Activated CD8-positive, alpha-beta memory T cell treated with anti-CD3 and anti-CD28 coated beads, Interleukin-2, amount 50 U/mL, for 4 hours (primary cell): ENCODE results near the gene POP7.
A peak's percentile ranks its signal among the peaks of the same experiment; 100 is the strongest.
"Not testable (repeated sequence)": the region's sequence is repeated elsewhere in the genome, so short reads cannot be mapped to it uniquely, and the experiment has no call there.

Source experiments
- DNase-seq: peaks from one replicate; pipeline ENCODE4 v3.0.0-alpha.2; 2020

POP7 gene

DNA sequence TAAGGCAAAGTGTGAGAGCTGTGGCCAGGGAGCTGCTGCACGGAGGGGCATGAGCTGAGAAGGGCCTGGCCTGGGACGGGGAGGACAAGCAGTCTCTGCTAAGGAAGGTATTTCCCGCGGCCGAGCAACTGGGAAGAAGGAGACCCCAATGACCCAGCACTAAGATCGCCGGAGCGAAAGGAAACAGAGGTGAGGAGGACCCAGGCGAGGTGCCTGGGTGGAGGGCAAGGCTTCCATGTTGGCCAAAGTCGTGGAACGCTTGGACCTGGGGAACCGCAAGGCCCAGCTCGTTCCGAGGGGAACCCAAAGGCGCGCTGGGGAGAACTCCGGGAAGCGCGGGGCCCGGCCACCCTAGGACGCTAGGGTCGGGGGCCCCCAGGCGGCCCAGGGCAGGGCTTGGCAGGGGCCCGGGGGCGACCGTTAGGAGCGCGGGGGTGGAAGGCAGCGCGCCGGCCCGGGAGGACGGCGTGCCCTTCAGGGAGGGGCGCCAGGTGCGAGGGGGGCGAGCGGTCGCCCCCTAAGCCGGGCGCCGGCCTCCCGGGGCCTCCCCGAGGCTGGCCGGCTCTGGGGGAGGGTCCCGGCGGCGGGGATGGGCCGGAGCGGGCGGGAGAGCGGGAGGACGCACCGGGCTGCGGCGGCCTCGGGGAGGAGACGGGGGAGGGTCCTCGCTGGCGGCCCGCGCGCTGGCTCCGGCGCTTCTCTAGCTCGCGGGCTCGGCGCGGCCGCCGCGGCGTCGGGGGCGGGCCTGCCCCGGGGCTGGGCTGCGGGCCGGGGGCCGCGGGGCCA lies 12.4 kb upstream of the POP7 start:
- no peak for DNase-seq

DNA sequence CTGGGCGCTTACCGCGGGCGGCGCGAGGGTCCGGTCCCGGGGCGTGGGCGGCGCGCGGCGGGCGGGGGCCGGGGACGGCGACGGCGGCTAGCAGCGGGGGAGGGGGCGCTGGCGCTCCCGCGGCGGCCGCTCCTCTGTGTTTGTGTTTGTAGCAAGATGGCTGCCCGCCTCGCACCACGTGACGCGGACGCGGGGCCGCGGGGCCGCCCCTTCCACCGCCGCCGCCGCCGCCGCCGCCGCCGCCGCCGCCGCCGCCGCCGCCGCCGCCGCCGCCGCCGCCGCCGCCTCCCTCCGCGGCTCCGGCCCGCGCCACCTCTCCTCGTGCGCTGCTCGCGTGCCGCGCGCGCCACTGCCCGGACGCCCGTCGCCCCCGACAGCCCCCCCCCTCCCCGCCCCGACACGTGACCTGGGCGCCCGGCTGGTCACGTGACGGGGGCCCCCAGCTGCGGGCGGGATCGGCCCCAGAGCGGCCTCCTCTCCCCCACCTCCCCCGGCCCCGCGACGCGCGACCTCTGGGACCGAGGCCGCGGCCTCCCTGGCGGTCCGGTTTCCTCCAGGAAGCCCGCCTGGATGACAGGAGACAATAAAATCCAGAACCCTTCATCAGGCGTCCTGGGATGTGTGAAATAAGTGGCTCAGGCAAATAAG lies 11.7 kb upstream of the POP7 start, which contains the start of gene GIGYF1:
GIGYF1 (minus strand) TSS at position 153 of the 648 bp plus-strand sequence. CDS start 6,012 bp downstream, outside the sequence.
- peak; percentile 71 for DNase-seq

DNA sequence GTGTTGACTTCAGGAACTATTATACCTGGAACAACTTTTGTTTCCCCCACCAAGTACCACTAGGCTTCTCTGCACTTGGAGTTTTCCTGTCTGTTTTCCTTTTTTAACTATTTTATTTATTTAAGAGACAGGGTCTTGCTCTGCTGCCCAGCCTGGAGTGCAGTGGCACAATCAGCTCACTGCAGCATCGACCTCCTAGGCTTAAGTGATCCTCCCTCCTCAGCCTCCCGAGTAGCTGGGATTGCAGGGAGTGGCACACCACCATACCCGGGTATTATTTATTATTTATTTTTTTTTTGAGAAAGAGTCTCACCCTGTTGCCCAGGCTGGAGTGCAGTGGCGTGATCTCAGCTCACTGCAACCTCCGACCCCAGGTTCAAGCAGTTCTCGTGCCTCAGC lies 9.8 kb upstream of the POP7 start:
- DNase-seq: no peak

DNA sequence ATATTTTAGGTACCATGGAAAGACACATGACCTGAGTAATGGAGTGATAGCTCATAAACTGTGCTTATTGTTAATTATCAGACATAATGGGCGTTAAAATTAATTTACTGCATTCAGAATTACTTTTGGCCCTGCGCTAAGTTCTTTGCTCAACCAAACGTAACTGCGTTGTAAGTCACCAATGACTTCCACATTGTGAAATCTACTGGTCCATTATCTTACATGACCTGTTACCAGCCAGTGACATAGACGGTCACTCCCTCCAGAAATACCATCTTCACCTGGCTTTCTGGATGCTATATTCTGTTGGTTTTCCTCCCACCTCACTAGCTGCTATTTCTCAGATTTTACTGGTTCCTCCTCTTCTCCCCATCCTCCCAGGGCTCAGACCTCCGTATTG lies 6.9 kb upstream of the POP7 start:
- DNase-seq: no peak

DNA sequence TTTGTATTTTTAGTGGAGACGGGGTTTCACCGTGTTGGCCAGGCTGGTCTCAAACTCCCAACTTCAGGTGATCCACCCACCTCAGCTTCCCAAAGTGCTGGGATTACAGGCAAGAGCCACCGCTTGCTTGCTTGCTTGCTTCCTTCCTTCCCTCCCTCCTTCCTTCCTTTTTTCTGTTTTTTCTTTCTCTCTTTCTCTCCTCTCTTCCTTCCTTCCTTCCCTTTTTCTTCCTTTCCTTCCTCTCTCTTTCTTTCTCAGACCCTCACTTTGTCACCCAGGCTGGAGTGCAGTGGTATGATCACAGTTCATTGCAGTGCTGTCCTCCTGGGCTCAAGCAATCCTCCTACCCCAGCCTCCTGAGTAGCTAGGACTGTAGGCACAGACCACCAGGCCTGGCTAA lies 4.8 kb upstream of the POP7 start:
- DNase-seq: not testable (repeated sequence)

DNA sequence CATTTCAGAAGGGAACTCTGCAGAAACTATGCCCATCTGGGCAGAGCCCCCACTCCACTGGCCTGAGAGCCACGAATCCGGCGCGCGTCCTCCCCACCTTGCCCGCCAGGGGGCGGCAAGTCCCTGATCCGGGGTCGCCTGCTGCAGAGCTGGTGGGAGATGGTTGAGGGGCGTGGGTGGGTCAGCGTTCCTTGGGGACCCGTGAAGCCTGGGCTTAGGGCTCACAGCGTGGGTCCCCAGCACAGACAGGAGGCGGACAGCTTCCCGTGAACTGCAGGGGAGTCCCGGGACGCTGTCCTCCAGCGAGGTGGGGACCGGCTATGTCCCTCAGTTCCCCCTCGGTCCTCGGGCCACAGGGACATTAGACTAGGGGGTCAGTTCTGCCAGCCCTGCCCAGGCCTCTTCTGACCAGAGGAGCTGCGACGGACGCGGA lies 585 bp upstream of the POP7 start:
- DNase-seq: peak; percentile 81

DNA sequence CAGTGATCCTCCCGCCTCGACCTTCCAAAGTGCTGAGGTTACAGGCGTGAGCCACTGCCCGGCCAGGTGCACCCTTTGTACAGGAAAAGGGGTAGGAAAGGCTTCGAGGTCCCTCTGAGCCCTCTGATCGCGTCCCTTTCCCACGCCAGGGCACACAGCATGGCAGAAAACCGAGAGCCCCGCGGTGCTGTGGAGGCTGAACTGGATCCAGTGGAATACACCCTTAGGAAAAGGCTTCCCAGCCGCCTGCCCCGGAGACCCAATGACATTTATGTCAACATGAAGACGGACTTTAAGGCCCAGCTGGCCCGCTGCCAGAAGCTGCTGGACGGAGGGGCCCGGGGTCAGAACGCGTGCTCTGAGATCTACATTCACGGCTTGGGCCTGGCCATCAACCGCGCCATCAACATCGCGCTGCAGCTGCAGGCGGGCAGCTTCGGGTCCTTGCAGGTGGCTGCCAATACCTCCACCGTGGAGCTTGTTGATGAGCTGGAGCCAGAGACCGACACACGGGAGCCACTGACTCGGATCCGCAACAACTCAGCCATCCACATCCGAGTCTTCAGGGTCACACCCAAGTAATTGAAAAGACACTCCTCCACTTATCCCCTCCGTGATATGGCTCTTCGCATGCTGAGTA lies 871 bp downstream of the POP7 start:
- DNase-seq: no peak

DNA sequence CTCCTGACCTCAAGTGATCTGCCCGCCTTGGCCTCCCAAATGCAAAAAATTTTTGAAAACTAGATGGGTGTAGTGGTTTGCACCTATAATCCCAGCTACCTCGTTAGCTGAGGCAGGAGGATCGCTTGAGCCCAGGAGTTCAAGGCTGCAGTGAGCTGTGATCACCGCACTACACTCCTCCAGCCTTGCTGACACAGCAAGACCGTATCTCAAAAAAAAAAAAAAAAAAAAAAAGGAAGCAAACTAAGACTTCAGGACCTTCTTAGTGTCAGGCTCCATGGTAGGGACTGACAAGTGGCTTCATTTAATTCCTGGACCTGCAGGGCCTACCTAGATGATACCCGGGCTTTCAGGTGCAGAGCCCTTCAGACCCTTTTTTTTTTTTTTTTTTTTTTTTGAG lies 2.5 kb downstream of the POP7 start:
- no peak for DNase-seq

DNA sequence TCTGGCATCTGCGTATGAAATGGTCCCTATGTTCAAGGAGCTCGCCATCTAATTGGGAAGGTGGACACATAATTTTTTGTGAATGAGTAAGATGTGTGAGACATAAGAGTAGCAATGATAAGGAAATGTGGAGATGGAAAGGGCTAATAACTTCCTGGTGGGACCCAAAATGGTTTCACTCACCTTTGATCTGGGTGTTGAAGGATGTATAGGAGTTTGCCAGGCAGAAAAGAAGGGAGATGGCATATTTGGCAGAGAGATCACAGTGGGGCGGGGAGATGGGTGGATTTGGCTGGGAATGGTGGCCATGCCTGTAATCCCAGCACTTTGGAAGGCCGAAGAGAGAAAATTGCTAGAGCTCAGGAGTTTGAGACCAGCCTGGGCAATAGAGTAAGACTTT lies 4.5 kb downstream of the POP7 start:
- DNase-seq: no peak

DNA sequence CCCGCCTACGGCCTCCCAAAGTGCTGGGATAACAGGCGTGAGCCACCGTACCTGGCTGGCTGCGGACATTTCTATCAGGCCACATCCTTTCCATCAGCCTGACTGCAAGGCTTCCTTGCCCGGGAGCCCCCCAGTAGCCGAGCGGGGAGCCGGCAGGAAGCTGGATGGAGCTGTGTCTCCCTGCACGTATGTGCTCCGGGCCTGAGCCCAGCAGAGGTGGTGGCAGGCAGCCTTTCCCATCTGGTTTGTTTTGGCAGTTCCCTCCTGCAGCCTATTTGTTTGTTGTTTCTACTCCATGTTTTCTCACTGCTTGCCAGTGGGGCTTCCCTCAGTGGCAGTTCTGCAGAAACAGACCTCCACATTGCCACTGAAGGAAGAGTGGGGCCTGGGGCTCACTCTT lies 5.4 kb downstream of the POP7 start:
- no peak for DNase-seq

DNA sequence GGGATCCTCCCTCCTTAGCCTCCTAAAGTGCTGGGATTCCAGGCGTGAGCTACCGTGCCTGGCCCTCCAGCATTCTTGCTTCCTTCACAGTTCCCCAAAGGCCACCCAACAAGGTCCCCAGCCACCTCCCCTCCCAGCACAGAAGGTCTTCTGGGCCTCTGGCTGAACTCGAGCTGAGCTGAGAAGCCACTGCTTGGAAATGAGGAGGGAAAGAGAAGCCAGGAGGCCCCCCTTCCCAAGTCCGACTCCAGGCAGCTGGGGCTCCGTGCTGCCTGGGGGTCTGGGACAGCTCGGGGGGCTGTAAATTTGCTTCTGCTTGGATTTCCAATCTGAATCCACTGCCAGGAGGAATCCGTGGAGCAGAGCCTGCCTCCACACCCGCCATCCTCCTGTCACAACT lies 8.8 kb downstream of the POP7 start:
- DNase-seq: no peak

DNA sequence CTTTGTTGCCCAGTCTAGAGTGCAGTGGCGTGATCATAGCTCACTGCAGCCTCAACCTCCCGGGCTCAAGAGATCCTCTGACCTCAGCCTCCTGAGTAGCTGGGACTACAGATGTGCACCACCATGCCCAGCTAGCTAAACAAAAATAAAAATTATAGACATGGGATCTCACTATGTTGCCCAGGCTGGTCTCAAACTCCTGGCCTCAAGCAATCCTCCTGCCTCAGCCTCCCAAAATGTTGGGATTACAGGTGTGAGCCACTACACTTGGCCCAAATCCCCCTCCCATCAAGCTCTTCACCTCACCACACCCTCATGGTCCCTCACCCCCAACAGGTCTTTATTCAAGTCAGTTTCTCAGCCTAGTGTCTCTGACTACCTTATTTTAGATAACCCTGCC lies 11.2 kb downstream of the POP7 start:
- DNase-seq: not testable (repeated sequence)

DNA sequence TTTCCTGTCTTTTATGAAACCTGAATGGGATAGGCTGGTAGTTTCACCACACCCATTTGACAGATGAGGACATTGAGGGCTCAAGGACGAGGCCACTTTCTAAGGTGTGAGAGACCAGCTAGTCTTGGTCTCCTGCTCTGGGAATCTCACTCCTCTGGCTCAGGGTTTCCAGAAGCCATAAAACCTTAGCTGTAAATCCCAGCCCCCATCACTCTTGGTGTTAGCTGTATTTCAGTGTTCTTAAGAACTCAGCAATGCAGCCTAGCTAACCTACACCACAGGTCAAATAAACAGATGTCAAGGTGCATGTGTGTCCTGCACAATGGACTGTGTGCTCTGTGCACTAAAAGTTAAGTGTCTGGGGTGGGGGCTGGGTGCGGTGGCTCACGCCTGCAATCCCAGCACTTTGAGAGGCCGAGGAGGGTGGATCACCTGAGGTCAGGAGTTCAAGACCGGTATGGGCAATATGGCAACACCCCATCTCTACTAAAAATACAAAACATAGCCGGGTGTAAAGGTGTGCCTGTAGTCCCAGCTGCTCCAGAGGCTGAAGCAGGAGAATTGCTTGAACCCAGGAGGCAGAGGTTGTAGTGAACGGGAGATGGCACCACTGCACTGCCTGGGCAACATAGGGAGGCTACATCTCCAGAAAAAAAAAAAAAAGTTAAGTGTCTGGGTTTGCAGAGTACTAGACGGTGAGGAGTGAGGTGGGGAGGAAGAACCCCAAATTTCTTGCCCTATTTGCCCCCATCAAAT lies 13.8 kb downstream of the POP7 start:
- DNase-seq: no peak

DNA sequence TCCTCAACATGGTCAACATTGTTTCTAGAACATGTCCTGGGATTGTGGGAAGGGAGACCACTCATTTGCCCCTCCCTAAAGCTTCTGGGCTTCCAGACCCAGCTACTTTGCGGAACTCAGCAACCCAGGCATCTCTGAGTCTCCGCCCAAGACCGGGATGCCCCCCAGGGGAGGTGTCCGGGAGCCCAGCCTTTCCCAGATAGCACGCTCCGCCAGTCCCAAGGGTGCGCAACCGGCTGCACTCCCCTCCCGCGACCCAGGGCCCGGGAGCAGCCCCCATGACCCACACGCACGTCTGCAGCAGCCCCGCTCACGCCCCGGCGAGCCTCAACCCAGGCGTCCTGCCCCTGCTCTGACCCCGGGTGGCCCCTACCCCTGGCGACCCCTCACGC lies 14.4 kb downstream of the POP7 start, which contains the start of gene EPO:
EPO (plus strand) TSS at position 190 of the 392 bp plus-strand sequence. CDS start 513 bp downstream, outside the sequence.
- no peak for DNase-seq

DNA sequence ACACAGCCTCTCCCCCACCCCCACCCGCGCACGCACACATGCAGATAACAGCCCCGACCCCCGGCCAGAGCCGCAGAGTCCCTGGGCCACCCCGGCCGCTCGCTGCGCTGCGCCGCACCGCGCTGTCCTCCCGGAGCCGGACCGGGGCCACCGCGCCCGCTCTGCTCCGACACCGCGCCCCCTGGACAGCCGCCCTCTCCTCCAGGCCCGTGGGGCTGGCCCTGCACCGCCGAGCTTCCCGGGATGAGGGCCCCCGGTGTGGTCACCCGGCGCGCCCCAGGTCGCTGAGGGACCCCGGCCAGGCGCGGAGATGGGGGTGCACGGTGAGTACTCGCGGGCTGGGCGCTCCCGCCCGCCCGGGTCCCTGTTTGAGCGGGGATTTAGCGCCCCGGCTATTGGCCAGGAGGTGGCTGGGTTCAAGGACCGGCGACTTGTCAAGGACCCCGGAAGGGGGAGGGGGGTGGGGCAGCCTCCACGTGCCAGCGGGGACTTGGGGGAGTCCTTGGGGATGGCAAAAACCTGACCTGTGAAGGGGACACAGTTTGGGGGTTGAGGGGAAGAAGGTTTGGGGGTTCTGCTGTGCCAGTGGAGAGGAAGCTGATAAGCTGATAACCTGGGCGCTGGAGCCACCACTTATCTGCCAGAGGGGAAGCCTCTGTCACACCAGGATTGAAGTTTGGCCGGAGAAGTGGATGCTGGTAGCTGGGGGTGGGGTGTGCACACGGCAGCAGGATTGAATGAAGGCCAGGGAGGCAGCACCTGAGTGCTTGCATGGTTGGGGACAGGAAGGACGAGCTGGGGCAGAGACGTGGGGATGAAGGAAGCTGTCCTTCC lies 15.0 kb downstream of the POP7 start:
- no peak for DNase-seq

DNA sequence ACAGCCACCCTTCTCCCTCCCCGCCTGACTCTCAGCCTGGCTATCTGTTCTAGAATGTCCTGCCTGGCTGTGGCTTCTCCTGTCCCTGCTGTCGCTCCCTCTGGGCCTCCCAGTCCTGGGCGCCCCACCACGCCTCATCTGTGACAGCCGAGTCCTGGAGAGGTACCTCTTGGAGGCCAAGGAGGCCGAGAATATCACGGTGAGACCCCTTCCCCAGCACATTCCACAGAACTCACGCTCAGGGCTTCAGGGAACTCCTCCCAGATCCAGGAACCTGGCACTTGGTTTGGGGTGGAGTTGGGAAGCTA lies 15.5 kb downstream of the POP7 start:
- DNase-seq: no peak

DNA sequence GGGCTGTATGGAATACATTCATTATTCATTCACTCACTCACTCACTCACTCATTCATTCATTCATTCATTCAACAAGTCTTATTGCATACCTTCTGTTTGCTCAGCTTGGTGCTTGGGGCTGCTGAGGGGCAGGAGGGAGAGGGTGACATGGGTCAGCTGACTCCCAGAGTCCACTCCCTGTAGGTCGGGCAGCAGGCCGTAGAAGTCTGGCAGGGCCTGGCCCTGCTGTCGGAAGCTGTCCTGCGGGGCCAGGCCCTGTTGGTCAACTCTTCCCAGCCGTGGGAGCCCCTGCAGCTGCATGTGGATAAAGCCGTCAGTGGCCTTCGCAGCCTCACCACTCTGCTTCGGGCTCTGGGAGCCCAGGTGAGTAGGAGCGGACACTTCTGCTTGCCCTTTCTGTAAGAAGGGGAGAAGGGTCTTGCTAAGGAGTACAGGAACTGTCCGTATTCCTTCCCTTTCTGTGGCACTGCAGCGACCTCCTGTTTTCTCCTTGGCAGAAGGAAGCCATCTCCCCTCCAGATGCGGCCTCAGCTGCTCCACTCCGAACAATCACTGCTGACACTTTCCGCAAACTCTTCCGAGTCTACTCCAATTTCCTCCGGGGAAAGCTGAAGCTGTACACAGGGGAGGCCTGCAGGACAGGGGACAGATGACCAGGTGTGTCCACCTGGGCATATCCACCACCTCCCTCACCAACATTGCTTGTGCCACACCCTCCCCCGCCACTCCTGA lies 16.7 kb downstream of the POP7 start:
- no peak for DNase-seq

DNA sequence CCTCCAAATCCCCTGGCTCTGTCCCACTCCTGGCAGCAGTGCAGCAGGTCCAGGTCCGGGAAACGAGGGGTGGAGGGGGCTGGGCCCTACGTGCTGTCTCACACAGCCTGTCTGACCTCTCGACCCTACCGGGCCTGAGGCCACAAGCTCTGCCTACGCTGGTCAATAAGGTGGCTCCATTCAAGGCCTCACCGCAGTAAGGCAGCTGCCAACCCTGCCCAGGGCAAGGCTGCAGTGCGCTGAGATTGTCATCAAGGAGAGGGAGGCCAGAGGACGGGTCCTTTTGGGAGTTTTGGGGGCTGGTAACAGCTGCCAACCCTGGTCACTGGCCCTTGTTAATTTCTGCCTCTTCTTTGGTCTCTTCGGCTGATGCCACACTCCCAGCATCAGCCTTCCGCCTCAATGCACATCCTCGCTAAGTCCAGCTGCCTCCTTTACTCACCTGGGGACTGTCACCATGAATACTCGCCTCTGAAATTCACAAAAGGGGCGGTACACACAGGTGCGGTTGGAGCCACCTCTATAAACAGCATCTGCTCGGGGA lies 17.9 kb downstream of the POP7 start:
- no peak for DNase-seq

DNA sequence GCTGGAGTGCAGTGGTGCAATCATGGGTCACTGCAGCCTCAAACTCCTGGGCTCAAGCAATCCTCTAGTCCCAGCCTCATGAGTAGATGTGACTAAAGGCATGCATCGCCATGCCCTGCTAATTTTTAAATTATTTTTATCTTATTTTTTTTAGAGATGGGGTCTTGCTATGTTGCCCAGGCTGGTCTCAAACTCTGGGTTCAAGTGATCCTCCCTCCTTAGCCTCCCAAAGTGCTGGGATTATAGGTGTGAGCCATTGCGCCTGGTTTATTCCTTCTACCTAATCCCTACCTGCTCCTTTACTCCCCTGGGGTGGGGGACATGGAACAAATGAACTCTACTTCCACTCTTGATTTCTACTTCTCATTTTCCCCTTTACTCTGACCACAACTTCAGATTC lies 18.4 kb downstream of the POP7 start:
- DNase-seq: not testable (repeated sequence)

DNA sequence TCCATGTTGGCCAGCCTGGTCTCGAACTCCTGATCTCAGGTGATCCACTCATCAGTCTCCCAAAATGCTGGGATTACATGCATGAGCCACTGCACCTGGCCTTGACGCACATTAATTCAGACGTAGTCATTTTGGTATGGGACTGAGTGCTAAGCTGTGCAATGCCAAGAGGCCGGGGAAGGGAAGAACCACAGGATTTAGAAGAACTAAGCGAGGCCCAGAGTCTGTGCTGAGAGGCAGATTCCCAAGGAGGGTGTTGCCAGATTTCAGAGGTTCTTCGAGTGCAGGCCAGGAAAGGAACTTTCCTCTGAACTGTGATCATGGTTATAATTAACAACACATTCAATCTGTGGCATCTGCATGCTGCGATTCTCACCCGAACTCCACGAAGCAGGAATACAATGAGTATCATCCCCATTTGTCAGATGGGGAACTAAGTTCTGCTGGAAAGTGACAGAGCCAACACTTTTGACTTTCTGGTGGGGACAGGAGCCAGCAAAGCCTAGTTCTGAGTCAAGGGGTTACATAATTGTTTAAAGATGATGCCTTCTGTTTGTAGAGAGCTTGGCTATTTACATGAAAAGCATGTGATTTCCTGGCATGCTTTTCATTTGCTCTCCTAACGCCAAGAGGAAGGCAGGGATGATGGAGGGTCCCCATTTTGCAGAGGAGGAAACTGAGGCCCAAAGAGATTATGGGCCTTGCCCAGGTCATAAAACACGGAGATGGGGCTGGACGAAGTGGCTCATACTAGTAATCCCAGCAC lies 21.3 kb downstream of the POP7 start:
- no peak for DNase-seq

DNA sequence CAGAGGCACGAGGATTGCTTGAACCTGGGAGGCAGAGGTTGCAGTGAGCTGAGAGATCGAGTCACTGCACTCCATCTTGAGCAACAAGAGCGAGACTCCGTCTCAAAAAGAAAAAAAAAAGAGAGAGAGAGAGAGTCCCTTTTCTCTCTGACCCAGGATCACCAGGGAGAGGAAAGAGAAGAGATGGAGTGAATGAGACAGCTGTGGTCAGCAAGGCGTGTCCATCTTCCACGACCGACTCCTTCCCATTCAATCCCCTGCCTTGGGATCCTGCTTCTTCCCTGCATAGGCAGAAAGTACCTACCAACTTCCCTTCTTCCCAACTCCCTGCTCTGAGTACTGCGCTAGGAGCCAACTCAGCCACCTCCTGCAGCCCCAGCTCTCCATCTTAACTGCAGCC lies 22.3 kb downstream of the POP7 start:
- DNase-seq: no peak
